ENCODE results near the gene EIF4A3.

EIF4A3 gene

GRCh38 chr17:80112471-80113032 lies 34.4 kb downstream of the EIF4A3 start:
- DNase-seq (ENCODE audit: low read depth in 3 of 3) = no peak

- no peak for DNase-seq (ENCODE audit: low read depth in 3 of 3)
Measured at GRCh38 chr17:80111702-80112470, 35.0 kb downstream of the EIF4A3 start.

GRCh38 chr17:80110927-80111701 lies 35.8 kb downstream of the EIF4A3 start:
- DNase-seq (ENCODE audit: low read depth in 3 of 3) = no peak

- DNase-seq (ENCODE audit: low read depth in 3 of 3) = no peak
Measured at GRCh38 chr17:80110447-80110812, 36.5 kb downstream of the EIF4A3 start.

GRCh38 chr17:80109713-80110446 lies 37.0 kb downstream of the EIF4A3 start:
- no peak for DNase-seq (ENCODE audit: low read depth in 3 of 3)

- DNase-seq (ENCODE audit: low read depth in 3 of 3) = no peak
Measured at GRCh38 chr17:80109066-80109660, 37.8 kb downstream of the EIF4A3 start.

GRCh38 chr17:80108036-80108971 lies 38.6 kb downstream of the EIF4A3 start:
- DNase-seq (ENCODE audit: low read depth in 3 of 3) = no peak

- DNase-seq (ENCODE audit: low read depth in 3 of 3) = no peak
Measured at GRCh38 chr17:80107231-80108021, 39.5 kb downstream of the EIF4A3 start.

GRCh38 chr17:80106751-80107150 lies 40.2 kb downstream of the EIF4A3 start:
- DNase-seq (ENCODE audit: low read depth in 3 of 3) = no peak

GRCh38 chr17:80106176-80106575 lies 40.8 kb downstream of the EIF4A3 start:
- no peak for DNase-seq (ENCODE audit: low read depth in 3 of 3)

- no peak for DNase-seq (ENCODE audit: low read depth in 3 of 3)
Measured at GRCh38 chr17:80105762-80106161, 41.2 kb downstream of the EIF4A3 start.

- no peak for DNase-seq (ENCODE audit: low read depth in 3 of 3)
Measured at GRCh38 chr17:80104956-80105375, 42.0 kb downstream of the EIF4A3 start.

GRCh38 chr17:80104321-80104955 lies 42.5 kb downstream of the EIF4A3 start:
- no peak for DNase-seq (ENCODE audit: low read depth in 3 of 3)

GRCh38 chr17:80103449-80104085 lies 43.4 kb downstream of the EIF4A3 start:
- no peak for DNase-seq (ENCODE audit: low read depth in 3 of 3)

- no peak for DNase-seq (ENCODE audit: low read depth in 3 of 3)
Measured at GRCh38 chr17:80102664-80103448, 44.1 kb downstream of the EIF4A3 start.

GRCh38 chr17:80101946-80102663 lies 44.8 kb downstream of the EIF4A3 start:
- DNase-seq (ENCODE audit: low read depth in 3 of 3) = no peak
